GM12878 (cell line): Measurements from ENCODE around the gene UTP14C.

Source experiments
- ATF7 ChIP-seq: fragments of 450-650 bp; IDR thresholded peaks from 2 replicates; pipeline ENCODE4 v1.6.1; 2016; ENCODE audit warnings: low read depth, mild to moderate bottlenecking
- EGR1 ChIP-seq, 2 experiments: IDR thresholded peaks; 1 replicate in 1 of 2; 2 replicates in 1 of 2; pipeline ENCODE4 v1.6.1; 2011 to 2012; ENCODE audit warnings: low read depth in 2 of 2, low read length in 2 of 2, borderline replicate concordance in 1 of 2, mild to moderate bottlenecking in 1 of 2, moderate library complexity in 1 of 2
- SIN3A ChIP-seq: IDR thresholded peaks from 2 replicates; pipeline ENCODE4 v1.6.1; 2012; ENCODE audit warnings: low read depth, low read length, improper control_type of control experiment
- SMAD1 ChIP-seq: fragments of 450-650 bp; IDR thresholded peaks from 2 replicates; pipeline ENCODE4 v1.6.1; 2018; ENCODE audit warnings: mild to moderate bottlenecking, low read depth; ENCODE audit not compliant: partially characterized antibody

DNA sequence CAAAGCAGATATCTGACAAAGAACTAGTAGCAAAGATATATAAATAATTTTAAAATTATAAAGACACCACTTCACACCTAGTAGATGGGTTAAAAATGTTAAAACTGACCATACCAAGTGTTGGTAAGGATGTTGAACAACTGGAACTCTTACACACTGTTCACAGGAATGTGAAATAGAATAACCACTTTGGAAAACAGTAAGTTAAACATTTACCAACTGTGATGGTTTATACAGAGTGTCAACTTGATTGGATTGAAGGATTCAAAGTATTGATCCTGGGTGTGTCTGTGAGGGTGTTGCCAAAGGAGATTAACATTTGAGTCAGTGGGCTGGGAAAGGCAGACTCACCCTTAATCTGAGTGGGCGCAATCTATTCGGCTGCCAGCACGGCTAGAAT lies 19.2 kb downstream of the UTP14C start:
- TF ChIP-seq SIN3A (no peak), EGR1 (IDR thresholded peaks at IDR 0.05; ENCODE audit: borderline replicate concordance in 1 of 2, low read depth in 2 of 2, low read length in 2 of 2) (no peak), ATF7 (no peak), SMAD1 (no peak)
